Endodermal cell (in vitro differentiated cells): ENCODE data around the gene TOP2B. TPM values are rescaled to one million over a fixed set of nuclear protein-coding genes. Genes with fewer than 3 reads are reported as not detected.

Source experiments
- DNase-seq: peaks from one replicate; pipeline ENCODE4 v3.0.0-alpha.2; 2017
- H3K27ac ChIP-seq: 2 replicates; pipeline ENCODE4 v1.5.1; 2013; ENCODE audit warnings: mild to moderate bottlenecking, low read depth, low read length, moderate library complexity
- H3K27me3 ChIP-seq: 2 replicates; pipeline ENCODE4 v1.6.1; 2013; ENCODE audit warnings: mild to moderate bottlenecking, low read length, moderate library complexity; ENCODE audit not compliant: insufficient read depth, control insufficient read depth, poor library complexity, severe bottlenecking
- H3K36me3 ChIP-seq: 2 replicates; pipeline ENCODE4 v1.7.0; 2013; ENCODE audit warnings: mild to moderate bottlenecking, low read length, moderate library complexity; ENCODE audit not compliant: control insufficient read depth, insufficient read depth
- H3K4me1 ChIP-seq: one replicate; pipeline ENCODE4 v1.7.0; 2013; ENCODE audit warnings: low read length; ENCODE audit not compliant: control insufficient read depth, insufficient read depth
- H3K4me3 ChIP-seq: 2 replicates; pipeline ENCODE4 v1.5.1; 2013; ENCODE audit warnings: mild to moderate bottlenecking, low read length, moderate library complexity
- H3K9ac ChIP-seq: 2 replicates; pipeline ENCODE4 v1.6.1; 2013; ENCODE audit warnings: mild to moderate bottlenecking, low read length, moderate library complexity; ENCODE audit not compliant: poor library complexity, severe bottlenecking; ENCODE audit errors: extremely low read depth
- H3K9me3 ChIP-seq: 2 replicates; pipeline ENCODE4 v1.6.1; 2013; ENCODE audit warnings: mild to moderate bottlenecking, low read length, moderate library complexity; ENCODE audit not compliant: control insufficient read depth
- H3K27ac Mint-ChIP-seq: 2 replicates; pipeline ENCODE4 v1.8.0; 2020; ENCODE audit warnings: mixed read lengths
- H3K27me3 Mint-ChIP-seq: 2 replicates; pipeline ENCODE4 v1.8.0; 2021; ENCODE audit warnings: mild to moderate bottlenecking, mixed read lengths; ENCODE audit not compliant: insufficient read depth
- H3K36me3 Mint-ChIP-seq: 2 replicates; pipeline ENCODE4 v1.8.0; 2020; ENCODE audit warnings: low read depth, mixed read lengths
- H3K4me1 Mint-ChIP-seq: 2 replicates; pipeline ENCODE4 v1.8.0; 2020; ENCODE audit warnings: mixed read lengths
- H3K4me3 Mint-ChIP-seq: 2 replicates; pipeline ENCODE4 v1.8.0; 2020; ENCODE audit warnings: mild to moderate bottlenecking, moderate library complexity, mixed read lengths
- H3K9me3 Mint-ChIP-seq: 2 replicates; pipeline ENCODE4 v1.8.0; 2020; ENCODE audit warnings: mild to moderate bottlenecking, mixed read lengths
- WGBS, 2 experiments: methylation state at CpG; one replicate each; pipeline versions ENCODE4 v1.1.5 to v1.1.7; 2013; ENCODE audit warnings: missing lambda C conversion rate in 2 of 2, mixed read lengths in 1 of 2; ENCODE audit not compliant: insufficient coverage in 1 of 2, insufficient read length in 1 of 2; 5-methylcytosine and 5-hydroxymethylcytosine counted together
- total RNA-seq, 2 donors: library from RNA; stranded (reverse); fragmentation: NEBNext Ultra II Directional in 1 of 2; extraction: Animal tissue kit (Norgen Biotek cat#: 25700) in 1 of 2; gene quantifications; 2 replicates in 1 of 2; 3 replicates in 1 of 2; pipeline ENCODE4 v1.2.1, GENCODE V29; 2021
- TF ChIP-seq, protein P1 (sequence below): fragments of 200-600 bp; sonication (generic); conservative IDR thresholded peaks from 2 replicates; pipeline ENCODE4 v1.5.0; 2021; ENCODE audit warnings: antibody characterized with exemption, mild to moderate bottlenecking

The TOP2B gene
- total RNA-seq, 2 donors from 2014 or later, result 182 to 209 TPM

GRCh38 chr3:25563601-25564000 is 101.1 kb downstream of the TOP2B start:
- Mint-ChIP-seq H3K9me3 (no peaks in the 10 kb centered on the region), H3K27ac (no peak overlapping the region), H3K27me3 (no peaks in the 10 kb centered on the region), H3K36me3 (peaks cover 14% of the 10 kb centered on the region), H3K4me3 (no peak overlapping the region), H3K4me1 (no peaks in the 10 kb centered on the region)
- Histone ChIP-seq H3K4me3 (no peak overlapping the region), H3K9ac (no peak overlapping the region), H3K27ac (no peak overlapping the region), H3K4me1 (no peaks in the 10 kb centered on the region), H3K36me3 (peaks cover 24% of the 10 kb centered on the region), H3K9me3 (no peaks in the 10 kb centered on the region), H3K27me3 (no peaks in the 10 kb centered on the region)
- DNase-seq, result no peak
- TF ChIP-seq, protein P1, sequence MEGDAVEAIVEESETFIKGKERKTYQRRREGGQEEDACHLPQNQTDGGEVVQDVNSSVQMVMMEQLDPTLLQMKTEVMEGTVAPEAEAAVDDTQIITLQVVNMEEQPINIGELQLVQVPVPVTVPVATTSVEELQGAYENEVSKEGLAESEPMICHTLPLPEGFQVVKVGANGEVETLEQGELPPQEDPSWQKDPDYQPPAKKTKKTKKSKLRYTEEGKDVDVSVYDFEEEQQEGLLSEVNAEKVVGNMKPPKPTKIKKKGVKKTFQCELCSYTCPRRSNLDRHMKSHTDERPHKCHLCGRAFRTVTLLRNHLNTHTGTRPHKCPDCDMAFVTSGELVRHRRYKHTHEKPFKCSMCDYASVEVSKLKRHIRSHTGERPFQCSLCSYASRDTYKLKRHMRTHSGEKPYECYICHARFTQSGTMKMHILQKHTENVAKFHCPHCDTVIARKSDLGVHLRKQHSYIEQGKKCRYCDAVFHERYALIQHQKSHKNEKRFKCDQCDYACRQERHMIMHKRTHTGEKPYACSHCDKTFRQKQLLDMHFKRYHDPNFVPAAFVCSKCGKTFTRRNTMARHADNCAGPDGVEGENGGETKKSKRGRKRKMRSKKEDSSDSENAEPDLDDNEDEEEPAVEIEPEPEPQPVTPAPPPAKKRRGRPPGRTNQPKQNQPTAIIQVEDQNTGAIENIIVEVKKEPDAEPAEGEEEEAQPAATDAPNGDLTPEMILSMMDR, result no peak
- 75% methylated on average over 1 of the region's 1 CpG; no CpG with 5 or more reads in 1 of the 2 experiments for WGBS, 2 experiments

DNA sequence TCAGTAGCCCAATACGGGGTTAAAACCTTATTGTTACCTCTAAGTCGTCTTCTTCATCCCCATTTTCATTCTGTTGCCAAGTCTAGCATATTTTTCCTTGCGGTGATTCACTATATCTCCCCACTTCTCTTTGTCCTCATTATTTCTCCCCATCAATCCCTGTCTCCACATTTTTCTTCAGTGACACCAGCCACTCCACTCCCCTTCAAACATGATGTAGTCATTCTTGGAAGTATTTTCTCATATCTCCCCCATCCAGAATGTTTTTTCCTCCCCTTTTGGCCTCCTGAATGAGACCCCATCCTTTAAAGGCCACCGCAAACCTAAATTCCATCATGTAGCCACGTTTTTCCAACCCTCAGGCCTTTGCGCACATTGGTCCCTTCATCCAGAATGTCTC is 105.9 kb downstream of the TOP2B start:
- no peak overlapping the region for H3K27ac ChIP-seq
- TF ChIP-seq, protein P1, result no peak
- no peaks in the 10 kb centered on the region for H3K27me3 ChIP-seq
- H3K4me1 ChIP-seq, result no peaks in the 10 kb centered on the region
- DNase-seq, result no peak
- H3K9me3 Mint-ChIP-seq, result no peaks in the 10 kb centered on the region
- WGBS, 2 experiments, result 88 to 93% methylated on average over 5 to 6 of the region's 6 CpGs
- H3K27ac Mint-ChIP-seq, result no peak overlapping the region
- H3K27me3 Mint-ChIP-seq, result no peaks in the 10 kb centered on the region
- H3K9ac ChIP-seq, result no peak overlapping the region
- H3K4me3 ChIP-seq, result no peak overlapping the region
- H3K4me3 Mint-ChIP-seq, result no peak overlapping the region
- H3K9me3 ChIP-seq, result no peaks in the 10 kb centered on the region
- peaks cover 7% of the 10 kb centered on the region for H3K36me3 ChIP-seq
- peaks cover 2% of the 10 kb centered on the region for H3K4me1 Mint-ChIP-seq
- peaks cover 4% of the 10 kb centered on the region for H3K36me3 Mint-ChIP-seq

DNA sequence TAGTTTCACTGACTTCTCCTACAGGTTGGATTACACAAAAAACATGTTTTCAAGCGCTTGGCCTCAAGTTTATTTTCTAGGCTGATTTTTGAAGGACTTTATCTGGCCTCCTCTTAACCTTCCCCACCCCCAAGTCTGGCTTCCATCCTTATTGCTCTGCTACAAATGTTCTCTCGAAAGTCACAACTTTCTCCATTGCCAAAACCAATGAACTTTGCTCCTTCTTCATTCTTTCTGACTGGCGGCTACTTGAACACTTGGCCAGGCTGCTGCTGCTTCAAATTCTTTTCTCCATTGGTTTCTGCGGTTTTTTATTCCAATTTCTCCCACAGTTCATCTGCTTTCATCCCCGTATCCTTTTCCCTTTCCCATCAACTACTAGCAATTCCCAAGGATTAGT is 106.6 kb downstream of the TOP2B start:
- Histone ChIP-seq H3K27me3 (no peaks in the 10 kb centered on the region), H3K27ac (no peak overlapping the region), H3K9me3 (no peaks in the 10 kb centered on the region), H3K36me3 (peaks cover 7% of the 10 kb centered on the region), H3K9ac (no peak overlapping the region), H3K4me3 (no peak overlapping the region), H3K4me1 (no peaks in the 10 kb centered on the region)
- peaks cover 6% of the 10 kb centered on the region for H3K4me1 Mint-ChIP-seq
- H3K4me3 Mint-ChIP-seq, result no peak overlapping the region
- DNase-seq, result no peak
- peaks cover 8% of the 10 kb centered on the region for H3K36me3 Mint-ChIP-seq
- 90 to 97% methylated on average over 5 of the region's 5 CpGs for WGBS, 2 experiments
- TF ChIP-seq, protein P1, result no peak
- H3K27ac Mint-ChIP-seq, result no peak overlapping the region
- H3K9me3 Mint-ChIP-seq, result no peaks in the 10 kb centered on the region
- H3K27me3 Mint-ChIP-seq, result no peaks in the 10 kb centered on the region
